ENCODE results near the gene BTBD9. TPM values are rescaled to one million over a fixed set of nuclear protein-coding genes. Genes with fewer than 3 reads are reported as not detected.
A peak's percentile ranks its signal among the peaks of the same experiment; 100 is the strongest.

Gene BTBD9
- total RNA-seq, 1 donor from 2014 or later: 23.0 TPM

DNA sequence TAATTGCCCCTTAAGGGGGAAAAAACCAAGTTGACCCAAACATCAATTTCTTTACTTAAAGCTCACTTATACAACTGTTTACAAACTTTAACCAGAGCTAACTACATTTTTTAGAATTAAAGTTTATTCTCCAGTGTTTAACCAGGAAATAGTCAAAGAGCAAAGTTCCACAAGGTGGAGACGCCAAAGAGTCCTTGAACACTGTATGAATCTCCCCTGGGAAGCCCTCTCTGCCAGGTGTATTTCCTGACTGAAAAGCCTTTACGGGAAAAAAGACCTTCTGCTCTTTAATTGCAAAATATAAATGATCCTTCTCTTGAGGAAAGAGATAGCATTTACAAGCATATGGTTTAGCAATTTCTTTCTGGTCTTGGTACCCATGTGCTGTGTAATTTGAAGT lies 36.2 kb downstream of the BTBD9 start:
- H3K27ac Mint-ChIP-seq: peak overlapping the region; percentile 8
- no peak overlapping the region for H3K4me3 Mint-ChIP-seq
- H3K9me3 Mint-ChIP-seq: no peaks in the 10 kb centered on the region
- DNase-seq (ENCODE audit: low spot score in 2 of 2, unreplicated experiment in 2 of 2): no peak
- no peaks in the 10 kb centered on the region for H3K36me3 Mint-ChIP-seq
- TF ChIP-seq, protein P1, sequence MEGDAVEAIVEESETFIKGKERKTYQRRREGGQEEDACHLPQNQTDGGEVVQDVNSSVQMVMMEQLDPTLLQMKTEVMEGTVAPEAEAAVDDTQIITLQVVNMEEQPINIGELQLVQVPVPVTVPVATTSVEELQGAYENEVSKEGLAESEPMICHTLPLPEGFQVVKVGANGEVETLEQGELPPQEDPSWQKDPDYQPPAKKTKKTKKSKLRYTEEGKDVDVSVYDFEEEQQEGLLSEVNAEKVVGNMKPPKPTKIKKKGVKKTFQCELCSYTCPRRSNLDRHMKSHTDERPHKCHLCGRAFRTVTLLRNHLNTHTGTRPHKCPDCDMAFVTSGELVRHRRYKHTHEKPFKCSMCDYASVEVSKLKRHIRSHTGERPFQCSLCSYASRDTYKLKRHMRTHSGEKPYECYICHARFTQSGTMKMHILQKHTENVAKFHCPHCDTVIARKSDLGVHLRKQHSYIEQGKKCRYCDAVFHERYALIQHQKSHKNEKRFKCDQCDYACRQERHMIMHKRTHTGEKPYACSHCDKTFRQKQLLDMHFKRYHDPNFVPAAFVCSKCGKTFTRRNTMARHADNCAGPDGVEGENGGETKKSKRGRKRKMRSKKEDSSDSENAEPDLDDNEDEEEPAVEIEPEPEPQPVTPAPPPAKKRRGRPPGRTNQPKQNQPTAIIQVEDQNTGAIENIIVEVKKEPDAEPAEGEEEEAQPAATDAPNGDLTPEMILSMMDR (IDR thresholded peaks at IDR 0.05; ENCODE audit: unreplicated experiment): no peak
- H3K27me3 Mint-ChIP-seq (ENCODE audit: low read depth): no peaks in the 10 kb centered on the region
- H3K4me1 Mint-ChIP-seq: peaks cover 10% of the 10 kb centered on the region

DNA sequence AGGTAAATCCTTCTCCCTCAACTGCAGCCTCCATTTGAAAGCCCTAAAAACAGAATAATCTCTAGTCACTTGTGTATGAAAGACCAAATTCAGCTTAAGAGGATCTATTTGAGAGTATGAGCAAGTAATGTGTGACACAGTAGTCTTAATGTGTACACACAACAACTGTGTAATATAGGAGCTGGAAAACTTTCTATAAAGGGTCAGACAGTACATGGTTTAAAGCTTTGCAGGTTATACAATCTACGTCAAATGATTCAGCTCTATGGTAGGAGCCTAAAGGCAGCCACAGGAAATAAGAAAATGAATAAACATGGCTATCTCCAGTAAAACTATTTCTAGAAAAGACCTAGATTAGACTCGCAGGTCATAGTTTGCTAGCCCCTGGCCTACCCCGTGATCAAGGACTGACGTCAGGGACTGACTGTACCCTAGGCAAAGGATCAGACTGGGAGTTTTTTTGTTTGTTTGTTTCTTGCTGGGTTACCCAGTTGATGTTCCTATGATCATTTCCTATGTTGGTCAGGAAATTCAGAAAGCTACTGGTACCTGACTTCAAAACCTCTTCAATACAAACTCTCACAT lies 39.7 kb downstream of the BTBD9 start:
- Mint-ChIP-seq H3K36me3 (peaks cover 2% of the 10 kb centered on the region), H3K9me3 (no peaks in the 10 kb centered on the region), H3K4me1 (peaks cover 17% of the 10 kb centered on the region), H3K4me3 (no peak overlapping the region), H3K27me3 (ENCODE audit: low read depth) (no peaks in the 10 kb centered on the region), H3K27ac (no peak overlapping the region)
- TF ChIP-seq, protein P1 (IDR thresholded peaks at IDR 0.05; ENCODE audit: unreplicated experiment): no peak
- no peak for DNase-seq (ENCODE audit: low spot score in 2 of 2, unreplicated experiment in 2 of 2)

DNA sequence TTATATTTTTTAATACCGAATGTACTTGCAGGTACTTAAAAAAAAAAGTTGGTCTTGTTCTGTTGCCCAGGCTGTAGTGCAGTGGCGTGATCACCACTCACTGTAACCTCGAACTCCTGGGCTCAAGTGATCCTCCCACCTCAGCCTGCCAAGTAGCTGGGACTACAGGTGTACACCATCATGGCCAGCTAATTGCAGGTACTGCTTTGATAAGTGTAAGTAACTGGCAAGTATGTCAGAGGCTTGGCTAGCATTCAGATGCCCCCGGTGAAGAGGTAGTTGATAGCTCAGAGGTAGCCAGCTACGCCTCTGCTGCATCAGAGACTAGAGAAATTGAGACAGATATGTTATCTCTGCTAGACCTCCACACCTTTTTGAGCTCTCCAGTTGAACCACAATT lies 40.5 kb downstream of the BTBD9 start:
- Mint-ChIP-seq H3K36me3 (peaks cover 2% of the 10 kb centered on the region), H3K9me3 (no peaks in the 10 kb centered on the region), H3K4me3 (no peak overlapping the region), H3K27ac (no peak overlapping the region), H3K27me3 (ENCODE audit: low read depth) (no peaks in the 10 kb centered on the region), H3K4me1 (peaks cover 22% of the 10 kb centered on the region)
- no peak for DNase-seq (ENCODE audit: low spot score in 2 of 2, unreplicated experiment in 2 of 2)
- TF ChIP-seq, protein P1 (IDR thresholded peaks at IDR 0.05; ENCODE audit: unreplicated experiment): no peak

DNA sequence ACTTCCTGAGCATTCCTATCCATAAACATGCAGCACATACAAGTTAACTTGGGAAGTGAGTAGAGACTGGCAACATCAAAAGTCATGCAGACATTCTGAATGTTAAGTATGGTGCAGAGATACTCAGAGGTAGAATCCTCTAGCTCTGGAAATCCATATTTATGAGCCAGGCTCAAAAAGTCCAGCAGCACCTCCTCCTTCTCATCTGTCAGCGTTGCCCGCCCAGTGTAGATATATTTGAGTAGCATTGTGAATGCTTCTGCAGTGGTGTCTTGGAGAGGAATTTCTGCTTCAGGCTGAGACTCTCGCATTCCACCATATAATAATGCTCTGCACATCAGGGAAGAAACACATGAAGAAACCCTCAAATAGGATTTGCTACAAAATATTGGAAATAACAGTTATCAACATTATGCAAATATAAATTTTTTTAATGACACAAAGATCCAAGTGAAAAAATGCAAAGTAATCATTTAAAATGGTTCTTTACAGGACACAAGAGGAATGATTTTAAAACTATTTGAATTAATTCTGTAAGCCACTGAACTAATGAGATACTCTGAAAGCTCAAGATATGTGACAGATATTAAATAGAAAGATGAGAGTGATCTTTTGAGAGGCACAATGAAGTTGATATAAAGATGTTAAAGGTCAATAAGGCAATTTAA lies 45.6 kb downstream of the BTBD9 start:
- Mint-ChIP-seq H3K27me3 (ENCODE audit: low read depth) (no peaks in the 10 kb centered on the region), H3K27ac (no peak overlapping the region), H3K4me3 (no peak overlapping the region), H3K9me3 (no peaks in the 10 kb centered on the region), H3K4me1 (peaks cover 23% of the 10 kb centered on the region), H3K36me3 (peaks cover 6% of the 10 kb centered on the region)
- TF ChIP-seq, protein P1 (IDR thresholded peaks at IDR 0.05; ENCODE audit: unreplicated experiment): no peak
- DNase-seq (ENCODE audit: low spot score in 2 of 2, unreplicated experiment in 2 of 2): no peak

DNA sequence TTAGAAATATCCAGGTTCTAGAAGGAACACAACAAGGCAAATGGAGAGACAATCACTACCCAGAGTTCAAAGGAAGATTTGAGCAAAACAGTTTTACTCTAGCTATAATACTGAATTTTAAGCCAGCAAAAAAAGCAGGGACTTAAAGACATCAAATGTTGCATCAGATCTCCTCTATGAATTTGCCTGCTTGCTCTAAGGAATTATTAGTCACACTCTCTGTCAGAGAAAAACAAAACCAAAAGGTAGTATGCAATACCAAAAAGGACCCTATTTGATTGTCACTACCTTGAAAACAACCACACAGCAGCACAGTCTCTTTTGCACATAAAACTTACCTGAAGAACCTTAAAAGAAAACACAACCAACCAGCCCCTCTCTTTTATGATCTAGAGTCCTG lies 46.3 kb downstream of the BTBD9 start:
- H3K4me3 Mint-ChIP-seq: no peak overlapping the region
- no peaks in the 10 kb centered on the region for H3K9me3 Mint-ChIP-seq

More for the DNA sequence above, 46.3 kb downstream of the BTBD9 start:
- Mint-ChIP-seq H3K4me1 (peaks cover 23% of the 10 kb centered on the region), H3K27me3 (ENCODE audit: low read depth) (no peaks in the 10 kb centered on the region), H3K36me3 (peaks cover 6% of the 10 kb centered on the region), H3K27ac (no peak overlapping the region)
- TF ChIP-seq, protein P1 (IDR thresholded peaks at IDR 0.05; ENCODE audit: unreplicated experiment): no peak
- DNase-seq (ENCODE audit: low spot score in 2 of 2, unreplicated experiment in 2 of 2): no peak

Measured in mesothelial cell of epicardium (in vitro differentiated cells).